NCI-H1417 treated with DMSO at 0.1 percent for 48 hours (cell line): ENCODE measurements around the gene PPFIA3.
"Not testable (repeated sequence)": the region's sequence is repeated elsewhere in the genome, so short reads cannot be mapped to it uniquely, and the experiment has no call there.

ENCODE experiments used
- DNase-seq: peaks from one replicate; lab custom pipeline; 2025; lab: John Stamatoyannopoulos, UW

Gene PPFIA3

GRCh38 chr19:49119411-49120324 lies at the start of gene PPFIA3:
Gene PPFIA3 (plus strand): TSS chr19:49119544. CDS start chr19:49127874, 8,330 bp downstream.
- no peak for DNase-seq

- no peak for DNase-seq
Measured at GRCh38 chr19:49070416-49070815, 48.9 kb upstream of the PPFIA3 start.

GRCh38 chr19:49071860-49072547 lies 47.3 kb upstream of the PPFIA3 start:
- DNase-seq, result no peak

- DNase-seq, result no peak
Measured at GRCh38 chr19:49073514-49074378, 45.6 kb upstream of the PPFIA3 start.

GRCh38 chr19:49074869-49075268 lies 44.5 kb upstream of the PPFIA3 start:
- DNase-seq, result not testable (repeated sequence)

GRCh38 chr19:49080392-49080791 lies 39.0 kb upstream of the PPFIA3 start:
- no peak for DNase-seq

- no peak for DNase-seq
Measured at GRCh38 chr19:49081273-49081672, 38.1 kb upstream of the PPFIA3 start.

GRCh38 chr19:49084206-49085019 lies 34.9 kb upstream of the PPFIA3 start:
- DNase-seq, result no peak

- DNase-seq, result peak; percentile 94
Measured at GRCh38 chr19:49085020-49085867, 34.1 kb upstream of the PPFIA3 start, which contains the start of gene SNRNP70. Gene SNRNP70 (plus strand): TSS chr19:49085451. CDS start chr19:49086415, 964 bp downstream.

GRCh38 chr19:49085868-49086232 lies 33.5 kb upstream of the PPFIA3 start:
- no peak for DNase-seq

- DNase-seq, result no peak
Measured at GRCh38 chr19:49086296-49086695, 33.0 kb upstream of the PPFIA3 start.

- DNase-seq, result no peak
Measured at GRCh38 chr19:49091391-49092038, 27.8 kb upstream of the PPFIA3 start.

GRCh38 chr19:49092686-49093085 lies 26.7 kb upstream of the PPFIA3 start:
- no peak for DNase-seq

GRCh38 chr19:49094505-49095482 lies 24.6 kb upstream of the PPFIA3 start:
- DNase-seq, result no peak

- no peak for DNase-seq
Measured at GRCh38 chr19:49097453-49098288, 21.7 kb upstream of the PPFIA3 start.

- no peak for DNase-seq
Measured at GRCh38 chr19:49098795-49099194, 20.5 kb upstream of the PPFIA3 start.

GRCh38 chr19:49101160-49101559 lies 18.2 kb upstream of the PPFIA3 start:
- no peak for DNase-seq

- no peak for DNase-seq
Measured at GRCh38 chr19:49102303-49102702, 17.0 kb upstream of the PPFIA3 start.
